T-helper 1 cell (primary cell): ENCODE measurements around the gene TNS4.

Experiments
- DNase-seq, 5 donors: peaks; one replicate each; pipeline ENCODE4 v3.0.0-alpha.2; 2012 to 2020

TNS4 gene

GRCh38 chr17:40490982-40491381 is 10.4 kb downstream of the TNS4 start:
- no peak for DNase-seq

- peak in 1 of 5 donors; percentile 51 for DNase-seq
Observed at GRCh38 chr17:40490289-40490853, 11.1 kb downstream of the TNS4 start.

GRCh38 chr17:40487371-40488020 is 13.9 kb downstream of the TNS4 start:
- DNase-seq = no peak

- no peak for DNase-seq
Observed at GRCh38 chr17:40486522-40487370, 14.7 kb downstream of the TNS4 start.

GRCh38 chr17:40485851-40486521 is 15.4 kb downstream of the TNS4 start:
- DNase-seq = peak in 1 of 5 donors; percentile 54

GRCh38 chr17:40484973-40485530 is 16.4 kb downstream of the TNS4 start:
- no peak for DNase-seq

GRCh38 chr17:40484285-40484972 is 17.0 kb downstream of the TNS4 start:
- no peak for DNase-seq

- no peak for DNase-seq
Observed at GRCh38 chr17:40483679-40484078, 17.7 kb downstream of the TNS4 start.

GRCh38 chr17:40482722-40483121 is 18.7 kb downstream of the TNS4 start:
- DNase-seq = no peak

- no peak for DNase-seq
Observed at GRCh38 chr17:40481106-40481505, 20.3 kb downstream of the TNS4 start.

GRCh38 chr17:40480501-40481003 is 20.9 kb downstream of the TNS4 start:
- DNase-seq = peak; percentile 52 to 97 (median 73)

- no peak for DNase-seq
Observed at GRCh38 chr17:40479754-40480480, 21.5 kb downstream of the TNS4 start.

GRCh38 chr17:40478486-40478885 is 22.9 kb downstream of the TNS4 start:
- no peak for DNase-seq

- no peak for DNase-seq
Observed at GRCh38 chr17:40477796-40478195, 23.6 kb downstream of the TNS4 start.

GRCh38 chr17:40475234-40475908 is 26.1 kb downstream of the TNS4 start:
- no peak for DNase-seq

- DNase-seq = no peak
Observed at GRCh38 chr17:40474419-40475002, 26.9 kb downstream of the TNS4 start.

GRCh38 chr17:40473573-40474365 is 27.7 kb downstream of the TNS4 start:
- no peak for DNase-seq

- DNase-seq = no peak
Observed at GRCh38 chr17:40472733-40473452, 28.5 kb downstream of the TNS4 start.
